OCI-LY7 (cell line): ENCODE results near the gene STX8.

ENCODE experiments used
- CTCF ChIP-seq: fragments of 200-600 bp; sonication (generic); conservative IDR thresholded peaks from 2 replicates; pipeline ENCODE4 v1.5.1; 2014; ENCODE audit warnings: mild to moderate bottlenecking, antibody characterized with exemption, low read length, moderate library complexity, mixed read lengths
- EZH2phosphoT487 ChIP-seq: fragments of 200-600 bp; sonication (generic); IDR thresholded peaks from 2 replicates; pipeline ENCODE4 v1.6.1; 2018; ENCODE audit warnings: low read depth, borderline replicate concordance, mild to moderate bottlenecking, mixed run types, antibody characterized with exemption, low read length, moderate library complexity, mixed read lengths

- TF ChIP-seq CTCF (no peak), EZH2phosphoT487 (no peak)
These were observed 290.7 kb downstream of the STX8 start for GRCh38 chr17:9284884-9285283.
